ENCODE results near the gene B4GALT4.

B4GALT4 gene

GRCh38 chr3:119211193-119211592, 29.5 kb downstream of the B4GALT4 start:
- Histone ChIP-seq H3K4me2 (ENCODE audit: low read depth, low read length) (no peak overlapping the region), H2AFZ (ENCODE audit: low read length) (no peak overlapping the region), H3K9ac (ENCODE audit: low read length) (no peak overlapping the region), H3K9me3 (replicated peaks; ENCODE audit: insufficient read depth, low read length) (no peaks in the 10 kb centered on the region), H4K20me1 (ENCODE audit: insufficient read depth, low read length) (no peaks in the 10 kb centered on the region), H3K79me2 (ENCODE audit: low read length) (no peaks in the 10 kb centered on the region), H3K27ac (ENCODE audit: low read length) (no peak overlapping the region), H3K36me3 (replicated peaks; ENCODE audit: insufficient read depth, low read length) (no peaks in the 10 kb centered on the region), H3K4me3 (ENCODE audit: low read length) (no peak overlapping the region), H3K9me2 (replicated peaks; ENCODE audit: insufficient read depth, low read length) (no peaks in the 10 kb centered on the region), H3K27me3 (replicated peaks; ENCODE audit: insufficient read depth, low read length) (no peaks in the 10 kb centered on the region), H3F3A (ENCODE audit: insufficient read depth, low read length) (no peaks in the 10 kb centered on the region; the same call in 1 of the 2 replicates), H3K4me1 (ENCODE audit: low read length) (peaks cover 23% of the 10 kb centered on the region)
- TF ChIP-seq EZH2phosphoT487 (IDR thresholded peaks at IDR 0.05; ENCODE audit: low read length) = no peak
- no peak for TF ChIP-seq EZH2 (optimal IDR thresholded peaks at IDR 0.05; ENCODE audit: low read depth, low read length)
- TF ChIP-seq CTCF (IDR thresholded peaks at IDR 0.05; ENCODE audit: low read length) = no peak
- DNase-seq = no peak

GRCh38 chr3:119207512-119207875, 33.2 kb downstream of the B4GALT4 start:
- no peaks in the 10 kb centered on the region; the same call in 1 of the 2 replicates for H3F3A ChIP-seq (ENCODE audit: insufficient read depth, low read length)
- peak overlapping the region; percentile 20 for H3K4me2 ChIP-seq (ENCODE audit: low read depth, low read length)
- no peaks in the 10 kb centered on the region for H3K36me3 ChIP-seq (replicated peaks; ENCODE audit: insufficient read depth, low read length)
- peak overlapping the region; percentile 8; the same call in 1 of the 2 replicates for H3K27ac ChIP-seq (ENCODE audit: low read length)
- H3K9me3 ChIP-seq (replicated peaks; ENCODE audit: insufficient read depth, low read length) = no peaks in the 10 kb centered on the region
- H3K9ac ChIP-seq (ENCODE audit: low read length) = no peak overlapping the region
- no peak overlapping the region for H2AFZ ChIP-seq (ENCODE audit: low read length)
- H3K4me3 ChIP-seq (ENCODE audit: low read length) = no peak overlapping the region
- no peaks in the 10 kb centered on the region for H3K9me2 ChIP-seq (replicated peaks; ENCODE audit: insufficient read depth, low read length)
- no peaks in the 10 kb centered on the region for H3K79me2 ChIP-seq (ENCODE audit: low read length)
- H3K4me1 ChIP-seq (ENCODE audit: low read length) = peaks cover 25% of the 10 kb centered on the region
- DNase-seq = no peak
- TF ChIP-seq EZH2 (optimal IDR thresholded peaks at IDR 0.05; ENCODE audit: low read depth, low read length) = no peak
- TF ChIP-seq EZH2phosphoT487 (IDR thresholded peaks at IDR 0.05; ENCODE audit: low read length) = no peak
- no peak for TF ChIP-seq CTCF (IDR thresholded peaks at IDR 0.05; ENCODE audit: low read length)
- no peaks in the 10 kb centered on the region for H4K20me1 ChIP-seq (ENCODE audit: insufficient read depth, low read length)
- H3K27me3 ChIP-seq (replicated peaks; ENCODE audit: insufficient read depth, low read length) = no peaks in the 10 kb centered on the region

GRCh38 chr3:119206611-119207511, 33.8 kb downstream of the B4GALT4 start:
- Histone ChIP-seq H3K9ac (ENCODE audit: low read length) (no peak overlapping the region), H3F3A (ENCODE audit: insufficient read depth, low read length) (no peaks in the 10 kb centered on the region; the same call in 1 of the 2 replicates), H2AFZ (ENCODE audit: low read length) (no peak overlapping the region), H3K27me3 (replicated peaks; ENCODE audit: insufficient read depth, low read length) (no peaks in the 10 kb centered on the region), H3K79me2 (ENCODE audit: low read length) (no peaks in the 10 kb centered on the region), H3K4me2 (ENCODE audit: low read depth, low read length) (peak overlapping the region; percentile 20), H4K20me1 (ENCODE audit: insufficient read depth, low read length) (no peaks in the 10 kb centered on the region), H3K9me2 (replicated peaks; ENCODE audit: insufficient read depth, low read length) (no peaks in the 10 kb centered on the region), H3K36me3 (replicated peaks; ENCODE audit: insufficient read depth, low read length) (no peaks in the 10 kb centered on the region), H3K4me1 (ENCODE audit: low read length) (peaks cover 25% of the 10 kb centered on the region), H3K27ac (ENCODE audit: low read length) (peak overlapping the region; percentile 8; the same call in 1 of the 2 replicates), H3K4me3 (ENCODE audit: low read length) (no peak overlapping the region), H3K9me3 (replicated peaks; ENCODE audit: insufficient read depth, low read length) (no peaks in the 10 kb centered on the region)
- TF ChIP-seq EZH2phosphoT487 (IDR thresholded peaks at IDR 0.05; ENCODE audit: low read length) = no peak
- TF ChIP-seq EZH2 (optimal IDR thresholded peaks at IDR 0.05; ENCODE audit: low read depth, low read length) = no peak
- TF ChIP-seq CTCF (IDR thresholded peaks at IDR 0.05; ENCODE audit: low read length) = no peak
- peak; percentile 31 for DNase-seq
